ENCODE results near the gene BIN1. TPM values are rescaled to one million over a fixed set of nuclear protein-coding genes. Genes with fewer than 3 reads are reported as not detected.

Gene BIN1
- total RNA-seq, 1 donor from 2014 or later: 62.5 TPM

GRCh38 chr2:127014224-127014623, 92.7 kb downstream of the BIN1 start:
- no peak for ATAC-seq (ENCODE audit: low read depth)
- H3K4me3 Mint-ChIP-seq: no peak overlapping the region
- no peak for TF ChIP-seq CTCF (IDR thresholded peaks at IDR 0.05)

GRCh38 chr2:127012868-127013267, 94.1 kb downstream of the BIN1 start:
- POLR2A ChIA-PET: no interaction called here
- intact Hi-C loops (cut with micrococcal nuclease): no loop called here
- peaks cover 6% of the 10 kb centered on the region for H3K9me3 Mint-ChIP-seq
- no peak overlapping the region for H3K4me3 Mint-ChIP-seq
- no peak overlapping the region for H3K27ac Mint-ChIP-seq
- CTCF ChIA-PET: no interaction called here
- ATAC-seq (ENCODE audit: low read depth): no peak
- no peak for TF ChIP-seq CTCF (IDR thresholded peaks at IDR 0.05)
- no peaks in the 10 kb centered on the region for H3K4me1 Mint-ChIP-seq
- DNase-seq: no peak
- H3K36me3 Mint-ChIP-seq (ENCODE audit: low read depth): no peaks in the 10 kb centered on the region
- H3K27me3 Mint-ChIP-seq: peaks cover 21% of the 10 kb centered on the region

More at GRCh38 chr2:127014224-127014623, 92.7 kb downstream of the BIN1 start:
- Mint-ChIP-seq H3K36me3 (ENCODE audit: low read depth) (no peaks in the 10 kb centered on the region), H3K27me3 (peaks cover 21% of the 10 kb centered on the region), H3K27ac (no peak overlapping the region), H3K9me3 (peaks cover 6% of the 10 kb centered on the region), H3K4me1 (no peaks in the 10 kb centered on the region)
- POLR2A ChIA-PET: no interaction called here
- intact Hi-C loops (cut with micrococcal nuclease): no loop called here
- CTCF ChIA-PET: no interaction called here
- no peak for DNase-seq

GRCh38 chr2:127012215-127012614, 94.7 kb downstream of the BIN1 start:
- Mint-ChIP-seq H3K4me3 (no peak overlapping the region), H3K4me1 (no peaks in the 10 kb centered on the region), H3K27ac (no peak overlapping the region), H3K36me3 (ENCODE audit: low read depth) (no peaks in the 10 kb centered on the region), H3K27me3 (peaks cover 21% of the 10 kb centered on the region), H3K9me3 (peaks cover 6% of the 10 kb centered on the region)
- ChIA-PET POLR2A (no interaction called here), CTCF (no interaction called here)
- ATAC-seq (ENCODE audit: low read depth): no peak
- no peak for DNase-seq
- TF ChIP-seq CTCF (IDR thresholded peaks at IDR 0.05): no peak
- intact Hi-C loops (cut with micrococcal nuclease): no loop called here

GRCh38 chr2:127011796-127012195, 95.2 kb downstream of the BIN1 start:
- H3K27ac Mint-ChIP-seq: no peak overlapping the region
- TF ChIP-seq CTCF (IDR thresholded peaks at IDR 0.05): no peak
- ChIA-PET CTCF (no interaction called here), POLR2A (no interaction called here)
- peaks cover 6% of the 10 kb centered on the region for H3K9me3 Mint-ChIP-seq
- DNase-seq (no peak), ATAC-seq (ENCODE audit: low read depth) (no peak)
- H3K4me1 Mint-ChIP-seq: no peaks in the 10 kb centered on the region
- H3K36me3 Mint-ChIP-seq (ENCODE audit: low read depth): no peaks in the 10 kb centered on the region
- H3K27me3 Mint-ChIP-seq: peaks cover 21% of the 10 kb centered on the region
- intact Hi-C loops (cut with micrococcal nuclease): no loop called here
- H3K4me3 Mint-ChIP-seq: no peak overlapping the region

GRCh38 chr2:127011231-127011661, 95.7 kb downstream of the BIN1 start:
- H3K27me3 Mint-ChIP-seq: peaks cover 21% of the 10 kb centered on the region

More at GRCh38 chr2:127011231-127011661, 95.7 kb downstream of the BIN1 start:
- DNase-seq (no peak), ATAC-seq (ENCODE audit: low read depth) (no peak)
- Mint-ChIP-seq H3K36me3 (ENCODE audit: low read depth) (no peaks in the 10 kb centered on the region), H3K4me1 (no peaks in the 10 kb centered on the region), H3K4me3 (no peak overlapping the region), H3K27ac (no peak overlapping the region), H3K9me3 (peaks cover 6% of the 10 kb centered on the region)
- POLR2A ChIA-PET: no interaction called here
- no peak for TF ChIP-seq CTCF (IDR thresholded peaks at IDR 0.05)
- CTCF ChIA-PET: no interaction called here
- intact Hi-C loops (cut with micrococcal nuclease): no loop called here

All from activated B cell treated with CpG ODN at 0.5 μM for 24 hours (primary cell).